Uterus (tissue), 2 donors: ENCODE measurements around the gene DHX35.

Experiments
- POLR2A ChIP-seq, 2 donors: fragments of 450-650 bp; IDR thresholded peaks; one replicate each; pipeline ENCODE4 v1.6.1; 2016; ENCODE audit warnings: antibody characterized with exemption in 2 of 2, mild to moderate bottlenecking in 1 of 2, moderate library complexity in 1 of 2
- TF ChIP-seq, protein P1 (sequence below), 4 experiments: fragments of 200-600 bp in 2 of 4; fragments of 450-650 bp in 2 of 4; sonication (generic) in 2 of 4; IDR thresholded peaks; one replicate each; pipeline ENCODE4 v1.5.1; 2016 to 2019; ENCODE audit warnings: antibody characterized with exemption in 4 of 4, mild to moderate bottlenecking in 2 of 4, moderate library complexity in 1 of 4

DNA sequence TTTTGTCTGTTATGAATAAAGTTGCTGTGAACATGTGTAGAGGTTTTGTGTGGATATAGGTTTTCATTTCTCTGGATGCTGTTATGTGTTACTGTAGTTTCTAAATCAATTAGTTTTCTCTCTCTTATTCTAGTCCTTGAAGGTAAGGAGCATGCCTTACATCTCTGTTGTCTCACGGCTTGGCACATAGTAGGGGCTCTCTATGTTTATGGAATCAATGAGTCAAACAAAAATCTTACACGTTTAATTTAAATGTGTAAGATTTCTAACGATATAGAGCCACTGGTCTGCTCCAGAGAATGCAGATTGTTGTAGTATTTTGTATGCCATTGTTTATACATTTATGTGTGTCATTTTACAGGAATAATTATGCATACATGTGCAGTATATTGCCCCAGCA, 15.3 kb upstream of the DHX35 start:
- TF ChIP-seq, protein P1, sequence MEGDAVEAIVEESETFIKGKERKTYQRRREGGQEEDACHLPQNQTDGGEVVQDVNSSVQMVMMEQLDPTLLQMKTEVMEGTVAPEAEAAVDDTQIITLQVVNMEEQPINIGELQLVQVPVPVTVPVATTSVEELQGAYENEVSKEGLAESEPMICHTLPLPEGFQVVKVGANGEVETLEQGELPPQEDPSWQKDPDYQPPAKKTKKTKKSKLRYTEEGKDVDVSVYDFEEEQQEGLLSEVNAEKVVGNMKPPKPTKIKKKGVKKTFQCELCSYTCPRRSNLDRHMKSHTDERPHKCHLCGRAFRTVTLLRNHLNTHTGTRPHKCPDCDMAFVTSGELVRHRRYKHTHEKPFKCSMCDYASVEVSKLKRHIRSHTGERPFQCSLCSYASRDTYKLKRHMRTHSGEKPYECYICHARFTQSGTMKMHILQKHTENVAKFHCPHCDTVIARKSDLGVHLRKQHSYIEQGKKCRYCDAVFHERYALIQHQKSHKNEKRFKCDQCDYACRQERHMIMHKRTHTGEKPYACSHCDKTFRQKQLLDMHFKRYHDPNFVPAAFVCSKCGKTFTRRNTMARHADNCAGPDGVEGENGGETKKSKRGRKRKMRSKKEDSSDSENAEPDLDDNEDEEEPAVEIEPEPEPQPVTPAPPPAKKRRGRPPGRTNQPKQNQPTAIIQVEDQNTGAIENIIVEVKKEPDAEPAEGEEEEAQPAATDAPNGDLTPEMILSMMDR (IDR thresholded peaks at IDR 0.05), result no peak
- no peak for TF ChIP-seq POLR2A (IDR thresholded peaks at IDR 0.05)
